Measurements from ENCODE around the gene PLIN4. TPM values are rescaled to one million over a fixed set of nuclear protein-coding genes. Genes with fewer than 3 reads are reported as not detected.
A peak's percentile ranks its signal among the peaks of the same experiment; 100 is the strongest.
"Not testable (repeated sequence)": the region's sequence is repeated elsewhere in the genome, so short reads cannot be mapped to it uniquely, and the experiment has no call there.

Gene PLIN4, protein sequence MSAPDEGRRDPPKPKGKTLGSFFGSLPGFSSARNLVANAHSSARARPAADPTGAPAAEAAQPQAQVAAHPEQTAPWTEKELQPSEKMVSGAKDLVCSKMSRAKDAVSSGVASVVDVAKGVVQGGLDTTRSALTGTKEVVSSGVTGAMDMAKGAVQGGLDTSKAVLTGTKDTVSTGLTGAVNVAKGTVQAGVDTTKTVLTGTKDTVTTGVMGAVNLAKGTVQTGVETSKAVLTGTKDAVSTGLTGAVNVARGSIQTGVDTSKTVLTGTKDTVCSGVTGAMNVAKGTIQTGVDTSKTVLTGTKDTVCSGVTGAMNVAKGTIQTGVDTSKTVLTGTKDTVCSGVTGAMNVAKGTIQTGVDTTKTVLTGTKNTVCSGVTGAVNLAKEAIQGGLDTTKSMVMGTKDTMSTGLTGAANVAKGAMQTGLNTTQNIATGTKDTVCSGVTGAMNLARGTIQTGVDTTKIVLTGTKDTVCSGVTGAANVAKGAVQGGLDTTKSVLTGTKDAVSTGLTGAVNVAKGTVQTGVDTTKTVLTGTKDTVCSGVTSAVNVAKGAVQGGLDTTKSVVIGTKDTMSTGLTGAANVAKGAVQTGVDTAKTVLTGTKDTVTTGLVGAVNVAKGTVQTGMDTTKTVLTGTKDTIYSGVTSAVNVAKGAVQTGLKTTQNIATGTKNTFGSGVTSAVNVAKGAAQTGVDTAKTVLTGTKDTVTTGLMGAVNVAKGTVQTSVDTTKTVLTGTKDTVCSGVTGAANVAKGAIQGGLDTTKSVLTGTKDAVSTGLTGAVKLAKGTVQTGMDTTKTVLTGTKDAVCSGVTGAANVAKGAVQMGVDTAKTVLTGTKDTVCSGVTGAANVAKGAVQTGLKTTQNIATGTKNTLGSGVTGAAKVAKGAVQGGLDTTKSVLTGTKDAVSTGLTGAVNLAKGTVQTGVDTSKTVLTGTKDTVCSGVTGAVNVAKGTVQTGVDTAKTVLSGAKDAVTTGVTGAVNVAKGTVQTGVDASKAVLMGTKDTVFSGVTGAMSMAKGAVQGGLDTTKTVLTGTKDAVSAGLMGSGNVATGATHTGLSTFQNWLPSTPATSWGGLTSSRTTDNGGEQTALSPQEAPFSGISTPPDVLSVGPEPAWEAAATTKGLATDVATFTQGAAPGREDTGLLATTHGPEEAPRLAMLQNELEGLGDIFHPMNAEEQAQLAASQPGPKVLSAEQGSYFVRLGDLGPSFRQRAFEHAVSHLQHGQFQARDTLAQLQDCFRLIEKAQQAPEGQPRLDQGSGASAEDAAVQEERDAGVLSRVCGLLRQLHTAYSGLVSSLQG (N-terminal part only)
- not detected in 2 replicates for total RNA-seq (2014; rRNA removed; shearing (Covaris generic); ENCODE audit: low replicate concordance)

DNA sequence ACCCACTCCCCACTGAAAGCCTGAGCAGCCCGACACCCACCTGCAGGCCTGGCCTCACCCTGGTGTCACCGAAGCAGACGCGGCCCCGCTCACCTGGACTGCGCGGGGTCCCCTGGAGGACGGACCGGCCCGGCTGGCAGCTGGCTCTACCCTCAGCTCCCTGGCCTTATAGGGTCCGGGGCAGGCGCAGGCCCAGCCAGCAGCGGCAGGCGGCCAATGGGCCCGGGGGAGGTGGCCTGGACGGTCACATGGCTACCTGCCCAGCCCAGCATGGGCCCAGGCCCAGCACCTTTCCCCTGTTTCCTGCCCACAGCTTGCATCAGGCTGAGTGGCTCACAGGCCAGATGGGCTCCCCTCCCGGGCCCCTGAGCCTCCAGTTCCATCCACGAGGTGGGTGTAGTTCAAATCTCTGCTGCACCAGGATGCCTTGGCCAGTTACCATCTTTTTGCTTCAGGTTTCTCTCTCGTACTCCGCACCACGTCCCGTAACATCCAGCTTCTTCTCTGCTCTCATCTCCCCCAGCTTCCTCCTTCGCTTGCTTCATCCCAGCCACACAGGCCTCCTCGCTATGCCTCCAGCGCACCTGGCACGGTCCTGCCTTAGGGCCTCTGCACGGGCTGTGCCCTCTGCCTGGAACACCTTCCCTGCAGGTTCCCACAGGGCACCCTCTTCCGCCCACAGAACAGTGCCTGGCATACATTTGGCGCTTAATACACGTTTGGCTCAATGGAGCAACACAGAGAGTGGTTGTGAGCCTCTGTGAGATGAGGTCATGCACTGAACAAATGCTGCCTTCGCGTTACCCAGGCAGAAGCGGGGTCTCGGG is at the start of gene PLIN4:
TSS of gene PLIN4 (minus strand) at position 142 of the 827 bp plus-strand sequence. CDS start 214 bp downstream, outside the sequence.
- Histone ChIP-seq H3K36me3 (ENCODE audit: insufficient read depth, low read length) (no peaks in the 10 kb centered on the region), H3K4me3 (ENCODE audit: low read length) (no peak within 1 kb of the TSS), H3K27me3 (ENCODE audit: low read length) (no peaks in the 10 kb centered on the region), H3K79me2 (ENCODE audit: low read length) (no peaks in the 10 kb centered on the region), H2AFZ (ENCODE audit: low read length) (no peak within 1 kb of the TSS), H3K4me1 (ENCODE audit: low read length) (no peaks in the 10 kb centered on the region), H3K4me2 (ENCODE audit: low read depth, low read length, poor library complexity, severe bottlenecking) (no peak within 1 kb of the TSS), H3K27ac (ENCODE audit: low read length) (no peak within 1 kb of the TSS), H3K9ac (ENCODE audit: low read length) (no peak within 1 kb of the TSS), H3K9me2 (replicated peaks; ENCODE audit: insufficient read depth, low read length) (no peaks in the 10 kb centered on the region), H3K9me3 (ENCODE audit: low read length) (no peaks in the 10 kb centered on the region), H4K20me1 (ENCODE audit: insufficient read depth, low read depth, low read length) (no peaks in the 10 kb centered on the region)
- DNase-seq: no peak

DNA sequence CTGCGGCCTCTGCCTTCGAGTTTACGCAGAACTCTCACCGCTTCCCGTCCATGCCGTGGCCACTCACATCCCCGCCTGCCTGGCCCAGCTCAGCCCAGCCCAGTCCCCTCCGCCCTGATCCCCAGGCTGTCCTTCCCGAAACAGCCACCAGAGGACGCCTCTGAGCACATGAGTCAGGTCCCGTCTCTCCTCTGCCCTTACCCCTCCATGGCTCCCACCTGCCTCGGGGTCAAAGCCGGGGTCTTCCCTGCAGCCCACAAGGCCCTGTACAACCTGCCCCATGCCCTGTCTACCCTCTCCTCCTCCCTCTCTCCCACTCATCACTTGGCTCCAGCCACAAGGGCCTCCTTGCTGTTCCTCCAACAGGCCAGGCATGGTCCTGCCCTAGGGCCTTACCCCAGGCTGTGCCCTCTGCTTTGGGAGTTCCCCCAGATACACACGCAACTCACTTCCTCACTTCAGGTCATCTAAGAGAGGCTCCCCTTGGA is 49.3 kb upstream of the PLIN4 start:
- H3K79me2 ChIP-seq (ENCODE audit: low read length): no peaks in the 10 kb centered on the region
- H3K9me2 ChIP-seq (replicated peaks; ENCODE audit: insufficient read depth, low read length): no peaks in the 10 kb centered on the region
- H3K4me1 ChIP-seq (ENCODE audit: low read length): no peaks in the 10 kb centered on the region
- H3K9me3 ChIP-seq (ENCODE audit: low read length): no peaks in the 10 kb centered on the region
- H3K4me3 ChIP-seq (ENCODE audit: low read length): no peak overlapping the region
- no peak overlapping the region for H3K4me2 ChIP-seq (ENCODE audit: low read depth, low read length, poor library complexity, severe bottlenecking)
- DNase-seq: peak; percentile 77
- no peak overlapping the region for H2AFZ ChIP-seq (ENCODE audit: low read length)
- no peaks in the 10 kb centered on the region for H3K27me3 ChIP-seq (ENCODE audit: low read length)
- H3K27ac ChIP-seq (ENCODE audit: low read length): no peak overlapping the region
- no peaks in the 10 kb centered on the region for H3K36me3 ChIP-seq (ENCODE audit: insufficient read depth, low read length)
- H3K9ac ChIP-seq (ENCODE audit: low read length): no peak overlapping the region
- H4K20me1 ChIP-seq (ENCODE audit: insufficient read depth, low read depth, low read length): no peaks in the 10 kb centered on the region

DNA sequence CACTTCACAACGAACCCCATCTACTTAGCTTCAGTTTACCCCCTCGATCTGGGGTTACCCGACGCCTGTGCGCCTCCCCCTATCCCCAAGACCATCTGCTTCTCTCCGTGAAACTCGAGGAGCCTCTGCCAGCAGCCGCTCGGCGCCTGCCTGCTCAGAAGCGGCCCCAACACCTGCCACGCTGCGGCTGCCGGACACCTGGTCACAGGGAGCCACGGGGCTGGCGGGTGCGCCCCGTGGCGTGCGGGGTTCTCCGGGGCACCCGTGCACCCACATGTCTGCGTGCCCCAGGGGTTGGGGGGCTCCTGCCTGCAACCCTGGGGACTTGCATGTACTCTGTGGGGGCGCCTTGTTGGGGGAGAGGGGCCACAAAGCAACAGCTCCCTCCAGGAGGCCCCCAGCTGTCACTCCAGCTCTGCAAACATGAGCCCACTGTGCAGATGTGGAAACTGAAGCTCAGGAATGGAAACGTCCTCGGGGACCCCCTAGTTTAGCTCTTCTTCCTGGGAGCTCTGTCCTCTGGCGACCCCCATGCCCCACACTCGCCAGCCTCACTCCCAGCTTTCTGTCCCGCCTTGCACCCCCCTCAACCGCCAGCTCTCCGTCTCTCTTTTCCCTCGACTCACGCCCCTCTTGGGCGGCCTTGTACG is 48.2 kb upstream of the PLIN4 start:
- no peaks in the 10 kb centered on the region for H4K20me1 ChIP-seq (ENCODE audit: insufficient read depth, low read depth, low read length)
- no peaks in the 10 kb centered on the region for H3K9me2 ChIP-seq (replicated peaks; ENCODE audit: insufficient read depth, low read length)
- no peaks in the 10 kb centered on the region for H3K4me1 ChIP-seq (ENCODE audit: low read length)
- H3K4me3 ChIP-seq (ENCODE audit: low read length): no peak overlapping the region
- H3K9me3 ChIP-seq (ENCODE audit: low read length): no peaks in the 10 kb centered on the region
- H3K27me3 ChIP-seq (ENCODE audit: low read length): no peaks in the 10 kb centered on the region
- no peak for DNase-seq
- no peaks in the 10 kb centered on the region for H3K36me3 ChIP-seq (ENCODE audit: insufficient read depth, low read length)
- no peak overlapping the region for H2AFZ ChIP-seq (ENCODE audit: low read length)
- H3K79me2 ChIP-seq (ENCODE audit: low read length): no peaks in the 10 kb centered on the region
- no peak overlapping the region for H3K9ac ChIP-seq (ENCODE audit: low read length)
- H3K27ac ChIP-seq (ENCODE audit: low read length): no peak overlapping the region
- no peak overlapping the region for H3K4me2 ChIP-seq (ENCODE audit: low read depth, low read length, poor library complexity, severe bottlenecking)

DNA sequence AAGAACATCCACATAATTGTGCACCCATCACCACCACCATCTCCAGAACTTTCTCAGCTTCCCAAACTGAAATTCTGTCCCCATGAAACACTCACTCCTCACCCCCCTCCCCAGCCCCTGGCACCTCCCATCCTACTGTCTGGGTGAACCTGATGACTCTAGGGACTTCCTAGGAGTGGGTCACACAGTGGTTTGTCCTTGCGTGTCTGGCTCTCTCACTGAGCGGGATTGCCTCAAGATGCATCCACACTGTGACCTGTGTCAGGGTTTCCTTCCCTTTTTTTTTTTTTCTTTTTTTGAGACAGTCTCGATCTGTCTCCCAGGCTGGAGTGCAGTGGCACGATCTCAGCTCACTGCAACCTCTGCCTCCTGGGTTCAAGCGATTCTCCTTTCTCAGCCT is 45.3 kb upstream of the PLIN4 start:
- not testable (repeated sequence) for H3K4me3 ChIP-seq (ENCODE audit: low read length); H3K9me2 ChIP-seq (replicated peaks; ENCODE audit: insufficient read depth, low read length); H4K20me1 ChIP-seq (ENCODE audit: insufficient read depth, low read depth, low read length); H3K79me2 ChIP-seq (ENCODE audit: low read length); H3K36me3 ChIP-seq (ENCODE audit: insufficient read depth, low read length); H3K27ac ChIP-seq (ENCODE audit: low read length); H3K4me1 ChIP-seq (ENCODE audit: low read length); H3K9ac ChIP-seq (ENCODE audit: low read length); H3K9me3 ChIP-seq (ENCODE audit: low read length); H3K4me2 ChIP-seq (ENCODE audit: low read depth, low read length, poor library complexity, severe bottlenecking); H3K27me3 ChIP-seq (ENCODE audit: low read length); H2AFZ ChIP-seq (ENCODE audit: low read length); DNase-seq

DNA sequence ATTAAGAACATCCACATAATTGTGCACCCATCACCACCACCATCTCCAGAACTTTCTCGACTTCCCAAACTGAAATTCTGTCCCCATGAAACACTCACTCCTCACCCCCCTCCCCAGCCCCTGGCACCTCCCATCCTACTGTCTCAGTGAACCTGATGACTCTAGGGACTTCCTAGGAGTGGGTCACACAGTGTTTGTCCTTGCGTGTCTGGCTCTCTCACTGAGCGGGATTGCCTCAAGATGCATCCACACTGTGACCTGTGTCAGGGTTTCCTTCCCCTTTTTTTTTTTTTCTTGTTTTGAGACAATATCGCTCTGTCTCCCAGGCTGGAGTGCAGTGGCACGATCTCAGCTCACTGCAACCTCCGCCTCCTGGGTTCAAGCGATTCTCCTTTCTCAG is 43.8 kb upstream of the PLIN4 start:
- H3K9ac ChIP-seq (ENCODE audit: low read length); H3K27ac ChIP-seq (ENCODE audit: low read length); H3K9me2 ChIP-seq (replicated peaks; ENCODE audit: insufficient read depth, low read length); H3K36me3 ChIP-seq (ENCODE audit: insufficient read depth, low read length); H4K20me1 ChIP-seq (ENCODE audit: insufficient read depth, low read depth, low read length); H3K27me3 ChIP-seq (ENCODE audit: low read length); H3K4me2 ChIP-seq (ENCODE audit: low read depth, low read length, poor library complexity, severe bottlenecking); H3K4me3 ChIP-seq (ENCODE audit: low read length); H3K79me2 ChIP-seq (ENCODE audit: low read length); H2AFZ ChIP-seq (ENCODE audit: low read length); DNase-seq; H3K4me1 ChIP-seq (ENCODE audit: low read length); H3K9me3 ChIP-seq (ENCODE audit: low read length): not testable (repeated sequence)

DNA sequence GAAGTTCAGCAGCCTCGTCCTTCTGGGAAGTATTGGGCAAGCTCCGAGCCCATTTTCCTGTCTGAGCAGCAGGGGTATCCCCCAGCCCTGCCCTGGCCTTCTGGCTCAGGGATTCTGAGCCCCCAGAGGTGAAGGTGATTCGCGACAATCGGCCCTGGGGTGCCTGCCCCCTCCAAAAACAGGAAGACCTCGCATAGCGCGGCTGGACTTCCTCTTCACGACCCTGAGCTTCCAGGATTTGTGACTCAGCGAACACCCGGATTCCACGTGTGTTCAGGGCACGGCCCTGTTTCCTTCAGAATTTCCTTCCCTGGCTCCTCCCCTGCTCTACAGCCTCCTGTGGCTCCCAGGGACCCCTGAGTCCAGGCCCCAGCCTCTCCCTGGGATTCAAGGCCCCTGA is 41.3 kb upstream of the PLIN4 start, which contains the start of gene SEMA6B:
TSS of gene SEMA6B (minus strand) at position 116 of the 400 bp plus-strand sequence. CDS start 1,227 bp downstream, outside the sequence.
- H2AFZ ChIP-seq (ENCODE audit: low read length): no peak within 1 kb of the TSS
- H3K27ac ChIP-seq (ENCODE audit: low read length): no peak within 1 kb of the TSS
- no peaks in the 10 kb centered on the region for H3K9me2 ChIP-seq (replicated peaks; ENCODE audit: insufficient read depth, low read length)
- no peaks in the 10 kb centered on the region for H3K79me2 ChIP-seq (ENCODE audit: low read length)
- H4K20me1 ChIP-seq (ENCODE audit: insufficient read depth, low read depth, low read length): no peaks in the 10 kb centered on the region
- no peaks in the 10 kb centered on the region for H3K27me3 ChIP-seq (ENCODE audit: low read length)
- no peak within 1 kb of the TSS for H3K4me3 ChIP-seq (ENCODE audit: low read length)
- H3K36me3 ChIP-seq (ENCODE audit: insufficient read depth, low read length): no peaks in the 10 kb centered on the region
- no peak within 1 kb of the TSS for H3K9ac ChIP-seq (ENCODE audit: low read length)
- no peaks in the 10 kb centered on the region for H3K9me3 ChIP-seq (ENCODE audit: low read length)
- no peak within 1 kb of the TSS for H3K4me2 ChIP-seq (ENCODE audit: low read depth, low read length, poor library complexity, severe bottlenecking)
- DNase-seq: no peak
- no peaks in the 10 kb centered on the region for H3K4me1 ChIP-seq (ENCODE audit: low read length)

All from Karpas-422 (cell line).